K562 (cell line): Measurements from ENCODE around the gene DBX2. TPM values are rescaled to one million over a fixed set of nuclear protein-coding genes. Genes with fewer than 3 reads are reported as not detected.

Experiments
- ATAC-seq: fragments of 200-7000 bp; cut with Tn5 transposase; 3 replicates; pipeline ENCODE4 v1.9.1; 2020; ENCODE audit warnings: moderate library complexity
- BruUV-seq: library from RNA; stranded (reverse); fragments of 400-500 nt; replicated peaks from 2 replicates; lab custom pipeline; 2021; lab: Mats Ljungman, UMichigan
- CTCF ChIA-PET: fragments of 300-600 bp; formaldehyde crosslinking; extraction: SDS; loops from one replicate; lab custom pipeline; 2021; ENCODE audit warnings: low intra/inter-chr PET ratio; lab: Yijun Ruan, JAX
- POLR2A ChIA-PET: fragments of 300-600, 350-650 bp; sonication (Branson Sonifier 250); formaldehyde crosslinking; extraction: SDS; loops from one replicate; lab custom pipeline; 2021; ENCODE audit warnings: antibody characterized with exemption, inconsistent platforms; lab: Yijun Ruan, JAX
- DNase-seq, 4 experiments: peaks; one replicate each; pipeline versions ENCODE4 v3.0.0 to v3.0.0-alpha.2; 2011 to 2018; ENCODE audit warnings: low spot score in 3 of 4, mixed read lengths in 3 of 4; ENCODE audit errors: extremely low read depth in 1 of 4
- FAIRE-seq: peaks from 2 replicates; lab custom pipeline; 2011; peaks lifted over from hg19 to GRCh38; lab: Jason Lieb, UNC
- H2AFZ ChIP-seq: 2 replicates; pipeline ENCODE4 v1.6.0; 2011; ENCODE audit warnings: low read depth, low read length, control low read depth, inconsistent platforms
- H3K27ac ChIP-seq: fragments of 200-600 bp; 3 replicates; pipeline ENCODE4 v1.8.0; 2011; ENCODE audit warnings: low read depth, mild to moderate bottlenecking, control low read depth, inconsistent platforms, low read length, moderate library complexity, mixed read lengths; ENCODE audit errors: extremely low read depth
- H3K27me3 ChIP-seq, 2 experiments: fragments of 300-600 bp in 1 of 2; 2 replicates in 1 of 2; 3 replicates in 1 of 2; pipeline versions ENCODE4 v1.6.0 to v1.8.0; 2011; ENCODE audit warnings: inconsistent platforms in 2 of 2, low read length in 2 of 2, mild to moderate bottlenecking in 1 of 2, mixed read lengths in 1 of 2, moderate library complexity in 1 of 2; ENCODE audit not compliant: control insufficient read depth in 2 of 2, insufficient read depth in 2 of 2
- H3K36me3 ChIP-seq: fragments of 300-600 bp; 3 replicates; pipeline ENCODE4 v1.8.0; 2011; ENCODE audit warnings: mild to moderate bottlenecking, low read length, inconsistent platforms; ENCODE audit not compliant: control insufficient read depth, insufficient read depth
- H3K4me1 ChIP-seq, 2 experiments: fragments of 200-600 bp in 1 of 2; replicated peaks in 1 of 2; 2 replicates in 1 of 2; 3 replicates in 1 of 2; pipeline versions ENCODE4 v1.5.1 to v1.8.0; 2011; ENCODE audit warnings: inconsistent platforms in 2 of 2, low read length in 2 of 2, mild to moderate bottlenecking in 1 of 2, mixed read lengths in 1 of 2, moderate library complexity in 1 of 2; ENCODE audit not compliant: control insufficient read depth in 2 of 2, insufficient read depth in 2 of 2
- H3K4me2 ChIP-seq: 2 replicates; pipeline ENCODE4 v1.6.1; 2011; ENCODE audit warnings: low read length, control low read depth, inconsistent platforms, mixed read lengths; ENCODE audit not compliant: insufficient read depth
- H3K4me3 ChIP-seq: fragments of 200-600 bp; sonication (generic), shearing (Covaris generic); 2 replicates; pipeline ENCODE4 v1.5.1; 2016; ENCODE audit warnings: control low read depth, inconsistent platforms
- H3K79me2 ChIP-seq: fragments of 200-600 bp; 3 replicates; pipeline ENCODE4 v1.8.0; 2011; ENCODE audit warnings: low read length, inconsistent platforms; ENCODE audit not compliant: control insufficient read depth, insufficient read depth
- H3K9ac ChIP-seq, 2 experiments: 2 replicates each; pipeline versions ENCODE4 v1.6.0 to v1.6.1; 2011; ENCODE audit warnings: low read depth in 2 of 2, low read length in 2 of 2, control low read depth in 1 of 2, inconsistent platforms in 1 of 2, mild to moderate bottlenecking in 1 of 2, mixed read lengths in 1 of 2; ENCODE audit not compliant: insufficient read depth in 1 of 2
- H3K9me1 ChIP-seq: one replicate; pipeline ENCODE4 v1.6.0; 2011; ENCODE audit warnings: inconsistent platforms, mild to moderate bottlenecking, low read length, moderate library complexity; ENCODE audit not compliant: control insufficient read depth, insufficient read depth
- H3K9me3 ChIP-seq: replicated peaks from 2 replicates; pipeline ENCODE4 v1.5.1; 2011; ENCODE audit warnings: low read depth, low read length, inconsistent platforms; ENCODE audit not compliant: control insufficient read depth, insufficient read depth
- H4K20me1 ChIP-seq: replicated peaks from 2 replicates; pipeline ENCODE4 v1.6.1; 2011; ENCODE audit warnings: low read length, inconsistent platforms, mixed read lengths; ENCODE audit not compliant: control insufficient read depth, insufficient read depth
- ARNT ChIP-seq, 2 experiments: fragments of 450-650 bp; IDR thresholded peaks; 2 replicates each; pipeline ENCODE4 v1.6.1; 2016; ENCODE audit warnings: mild to moderate bottlenecking in 1 of 2
- FOXK2 ChIP-seq, 2 experiments: fragments of 450-650 bp; IDR thresholded peaks in 1 of 2; conservative IDR thresholded peaks in 1 of 2; 2 replicates each; pipeline ENCODE4 v1.6.1; 2016; ENCODE audit warnings: low read depth in 2 of 2, mild to moderate bottlenecking in 1 of 2
- HDAC6 ChIP-seq: IDR thresholded peaks from 2 replicates; pipeline ENCODE4 v1.6.1; 2012; ENCODE audit warnings: low read depth, mild to moderate bottlenecking, control low read depth, inconsistent platforms, low read length, moderate library complexity
- PHF8 ChIP-seq: fragments of 200-600 bp; sonication (generic); IDR thresholded peaks from 2 replicates; pipeline ENCODE4 v1.6.1; 2012; ENCODE audit warnings: mixed run types, mild to moderate bottlenecking, inconsistent platforms, low read length, moderate library complexity, borderline replicate concordance
- RB1 ChIP-seq: fragments of 450-650 bp; IDR thresholded peaks from 2 replicates; pipeline ENCODE4 v1.6.1; 2017; ENCODE audit warnings: low read depth, mild to moderate bottlenecking
- SAFB ChIP-seq: fragments of 200-400 bp; formaldehyde crosslinking; IDR thresholded peaks from 2 replicates; pipeline ENCODE4 v1.6.1; 2017; ENCODE audit warnings: low read depth, low read length, borderline replicate concordance
- SRSF1 ChIP-seq: fragments of 200-400 bp; formaldehyde crosslinking; IDR thresholded peaks from 2 replicates; pipeline ENCODE4 v1.6.1; 2017; ENCODE audit warnings: mild to moderate bottlenecking, low read depth, low read length, moderate library complexity
- ZNF384 ChIP-seq: IDR thresholded peaks from 2 replicates; pipeline ENCODE4 v1.6.1; 2012; ENCODE audit warnings: low read depth, low read length, improper control_type of control experiment
- WGBS: fragments of 100-300 bp; shearing (Covaris generic); methylation state at CpG from one replicate; pipeline ENCODE4 v1.1.6; 2016; ENCODE audit warnings: low coverage, mixed read lengths; ENCODE audit not compliant: insufficient coverage; ENCODE audit errors: missing lambda C conversion rate; 5-methylcytosine and 5-hydroxymethylcytosine counted together
- in situ Hi-C: fragments of 300-500 bp; cut with MboI; formaldehyde crosslinking; loops from 4 replicates; pipeline ENCODE4 v1.15.0; 2018; ENCODE audit warnings: inconsistent platforms, mixed read lengths
- intact Hi-C: fragments of 100-400 bp; cut with micrococcal nuclease; formaldehyde crosslinking; loops from 2 replicates; pipeline ENCODE4 v1.14.2; 2022
- polyA plus RNA-seq, 8 experiments: library from polyadenylated mRNA; depleted of rRNA in 4 of 8; stranded (reverse) in 5 of 8; unstranded in 3 of 8; fragments of >200 nt; fragmentation: Nextera tagmentation in 2 of 8; fragmentation: Illumina TruSeq in 1 of 8; extraction: Ambion mirVana in 2 of 8; extraction: Trizol in 1 of 8; gene quantifications; 2 replicates each; pipeline versions ENCODE4 v1.2.1 to v1.2.3, GENCODE V29; 2011 to 2014; ENCODE audit warnings: inconsistent platforms in 1 of 8, missing spikeins in 1 of 8
- total RNA-seq, 7 experiments: library from RNA; depleted of rRNA in 6 of 7; stranded (reverse); fragments of >200 nt in 6 of 7; fragmentation: Illumina TruSeq in 2 of 7; extraction: Trizol in 2 of 7; gene quantifications; 2 replicates each; pipeline versions ENCODE4 v1.2.1 to v1.2.3, GENCODE V29; 2011 to 2021; ENCODE audit warnings: low replicate concordance in 1 of 7
- TF ChIP-seq, protein P1 (sequence below): IDR thresholded peaks from 2 replicates; pipeline ENCODE4 v1.6.1; 2016; ENCODE audit warnings: missing genetic modification characterization, missing compliant biosample characterization
- TF ChIP-seq, protein P2 (sequence below): sonication (generic); formaldehyde crosslinking; IDR thresholded peaks from 2 replicates; pipeline ENCODE4 v1.8.0; 2023; ENCODE audit warnings: mild to moderate bottlenecking, missing genetic modification reagents
- TF ChIP-seq, protein P3 (sequence below): fragments of 450-650 bp; formaldehyde crosslinking; IDR thresholded peaks from 2 replicates; pipeline ENCODE4 v1.4.0; 2020; ENCODE audit warnings: mild to moderate bottlenecking

DBX2 gene
- total and polyA plus RNA-seq, 9 of the 15 experiments (the other 6 are each of a cell fraction or from before 2014, with no cell fraction given) = not detected

DNA sequence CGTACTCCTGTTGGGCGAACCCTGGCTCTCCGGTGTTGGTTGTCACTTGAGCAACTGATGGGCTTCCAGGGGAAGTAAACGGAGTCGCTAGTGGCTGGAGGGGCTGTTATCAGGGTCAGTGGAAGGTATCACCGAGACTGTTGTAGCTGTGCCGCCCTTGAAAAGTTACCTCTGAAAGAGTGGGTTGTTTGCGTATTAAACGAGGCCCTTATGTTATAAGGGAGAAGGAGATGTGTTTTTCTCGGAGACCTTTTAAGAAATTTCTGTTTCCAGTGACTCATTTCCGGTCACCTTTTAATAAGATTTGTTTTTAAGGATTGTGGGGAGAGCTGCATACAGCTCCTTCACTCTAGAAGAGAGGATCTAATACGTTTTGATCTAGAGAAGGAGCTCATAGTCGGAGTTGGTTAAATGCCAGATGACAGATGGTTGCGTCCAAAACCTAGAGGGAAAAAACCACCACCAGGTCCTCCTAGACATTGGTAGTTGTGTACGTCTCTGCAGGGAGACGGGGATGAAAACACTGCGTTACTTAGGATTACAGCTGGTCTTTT, 750 bp upstream of the DBX2 start (continued):
- no peak for TF ChIP-seq PHF8
- TF ChIP-seq SAFB = no peak
- no peak for TF ChIP-seq FOXK2 (conservative IDR thresholded peaks at IDR 0.05 in 1 of 2, IDR thresholded peaks at IDR 0.05 in 1 of 2; ENCODE audit: low read depth in 2 of 2)
- no peak for TF ChIP-seq SRSF1

DNA sequence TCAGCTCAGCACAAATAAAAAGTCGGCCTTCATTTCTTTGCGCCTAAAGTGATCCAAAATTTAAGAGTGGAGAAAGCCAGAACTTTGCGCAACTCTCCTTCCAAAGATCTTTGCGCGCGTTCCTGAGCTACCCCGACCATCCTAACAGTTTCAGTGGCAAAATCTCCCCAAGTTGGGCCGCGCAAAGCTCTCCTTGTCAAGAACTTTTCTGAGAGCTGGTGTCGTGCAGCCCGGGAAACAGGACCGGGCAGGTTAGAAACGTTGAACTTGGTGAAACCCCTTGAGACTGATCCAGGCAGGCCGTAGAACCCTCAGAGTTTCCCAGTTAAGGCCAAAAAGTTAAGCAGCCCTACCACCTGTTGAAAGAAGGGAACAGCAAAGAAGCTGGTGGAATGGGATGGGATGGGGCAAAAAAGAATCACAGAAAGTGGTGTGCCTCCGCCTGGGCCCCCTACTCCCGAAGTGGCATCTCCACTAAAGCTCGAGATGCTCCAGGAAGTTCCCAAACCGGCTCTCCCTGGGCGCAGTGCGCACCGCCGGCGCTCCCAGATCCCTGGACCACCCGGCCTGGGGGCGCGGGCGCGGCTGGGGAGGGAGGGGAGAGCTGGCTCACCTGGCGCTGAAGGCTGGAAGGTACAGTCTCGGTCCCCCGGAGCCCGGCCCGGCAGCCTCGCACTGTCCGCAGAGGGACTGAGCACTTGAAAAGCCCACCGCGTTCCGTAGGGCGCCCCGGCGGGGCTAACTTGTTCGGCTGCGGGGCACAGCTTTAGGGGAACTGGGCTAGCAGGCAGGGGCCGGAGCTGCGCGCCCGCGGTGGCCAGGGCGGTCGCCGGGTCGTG, 768 bp downstream of the DBX2 start:
- POLR2A ChIA-PET = interaction anchor here (0.8 kb wide), 1 partner anchor 11 kb away, joined by 3 read pairs; no protein-coding TSS in a partner anchor
- TF ChIP-seq, protein P1, sequence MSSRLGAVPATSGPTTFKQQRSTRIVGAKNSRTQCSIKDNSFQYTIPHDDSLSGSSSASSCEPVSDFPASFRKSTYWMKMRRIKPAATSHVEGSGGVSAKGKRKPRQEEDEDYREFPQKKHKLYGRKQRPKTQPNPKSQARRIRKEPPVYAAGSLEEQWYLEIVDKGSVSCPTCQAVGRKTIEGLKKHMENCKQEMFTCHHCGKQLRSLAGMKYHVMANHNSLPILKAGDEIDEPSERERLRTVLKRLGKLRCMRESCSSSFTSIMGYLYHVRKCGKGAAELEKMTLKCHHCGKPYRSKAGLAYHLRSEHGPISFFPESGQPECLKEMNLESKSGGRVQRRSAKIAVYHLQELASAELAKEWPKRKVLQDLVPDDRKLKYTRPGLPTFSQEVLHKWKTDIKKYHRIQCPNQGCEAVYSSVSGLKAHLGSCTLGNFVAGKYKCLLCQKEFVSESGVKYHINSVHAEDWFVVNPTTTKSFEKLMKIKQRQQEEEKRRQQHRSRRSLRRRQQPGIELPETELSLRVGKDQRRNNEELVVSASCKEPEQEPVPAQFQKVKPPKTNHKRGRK (tag) = no peak
- no peak for TF ChIP-seq ARNT (IDR thresholded peaks at IDR 0.05)
- no peak for TF ChIP-seq RB1
- TF ChIP-seq ZNF384 = no peak
- TF ChIP-seq, protein P2, sequence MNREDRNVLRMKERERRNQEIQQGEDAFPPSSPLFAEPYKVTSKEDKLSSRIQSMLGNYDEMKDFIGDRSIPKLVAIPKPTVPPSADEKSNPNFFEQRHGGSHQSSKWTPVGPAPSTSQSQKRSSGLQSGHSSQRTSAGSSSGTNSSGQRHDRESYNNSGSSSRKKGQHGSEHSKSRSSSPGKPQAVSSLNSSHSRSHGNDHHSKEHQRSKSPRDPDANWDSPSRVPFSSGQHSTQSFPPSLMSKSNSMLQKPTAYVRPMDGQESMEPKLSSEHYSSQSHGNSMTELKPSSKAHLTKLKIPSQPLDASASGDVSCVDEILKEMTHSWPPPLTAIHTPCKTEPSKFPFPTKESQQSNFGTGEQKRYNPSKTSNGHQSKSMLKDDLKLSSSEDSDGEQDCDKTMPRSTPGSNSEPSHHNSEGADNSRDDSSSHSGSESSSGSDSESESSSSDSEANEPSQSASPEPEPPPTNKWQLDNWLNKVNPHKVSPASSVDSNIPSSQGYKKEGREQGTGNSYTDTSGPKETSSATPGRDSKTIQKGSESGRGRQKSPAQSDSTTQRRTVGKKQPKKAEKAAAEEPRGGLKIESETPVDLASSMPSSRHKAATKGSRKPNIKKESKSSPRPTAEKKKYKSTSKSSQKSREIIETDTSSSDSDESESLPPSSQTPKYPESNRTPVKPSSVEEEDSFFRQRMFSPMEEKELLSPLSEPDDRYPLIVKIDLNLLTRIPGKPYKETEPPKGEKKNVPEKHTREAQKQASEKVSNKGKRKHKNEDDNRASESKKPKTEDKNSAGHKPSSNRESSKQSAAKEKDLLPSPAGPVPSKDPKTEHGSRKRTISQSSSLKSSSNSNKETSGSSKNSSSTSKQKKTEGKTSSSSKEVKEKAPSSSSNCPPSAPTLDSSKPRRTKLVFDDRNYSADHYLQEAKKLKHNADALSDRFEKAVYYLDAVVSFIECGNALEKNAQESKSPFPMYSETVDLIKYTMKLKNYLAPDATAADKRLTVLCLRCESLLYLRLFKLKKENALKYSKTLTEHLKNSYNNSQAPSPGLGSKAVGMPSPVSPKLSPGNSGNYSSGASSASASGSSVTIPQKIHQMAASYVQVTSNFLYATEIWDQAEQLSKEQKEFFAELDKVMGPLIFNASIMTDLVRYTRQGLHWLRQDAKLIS (CRISPR knock-in tag) = no peak
- no peak for TF ChIP-seq HDAC6
- TF ChIP-seq, protein P3, sequence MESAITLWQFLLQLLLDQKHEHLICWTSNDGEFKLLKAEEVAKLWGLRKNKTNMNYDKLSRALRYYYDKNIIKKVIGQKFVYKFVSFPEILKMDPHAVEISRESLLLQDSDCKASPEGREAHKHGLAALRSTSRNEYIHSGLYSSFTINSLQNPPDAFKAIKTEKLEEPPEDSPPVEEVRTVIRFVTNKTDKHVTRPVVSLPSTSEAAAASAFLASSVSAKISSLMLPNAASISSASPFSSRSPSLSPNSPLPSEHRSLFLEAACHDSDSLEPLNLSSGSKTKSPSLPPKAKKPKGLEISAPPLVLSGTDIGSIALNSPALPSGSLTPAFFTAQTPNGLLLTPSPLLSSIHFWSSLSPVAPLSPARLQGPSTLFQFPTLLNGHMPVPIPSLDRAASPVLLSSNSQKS (CRISPR knock-in tag) = no peak

More for the DNA sequence above, 768 bp downstream of the DBX2 start:
- no peaks in the 10 kb centered on the region for H4K20me1 ChIP-seq
- no peak overlapping the region for H3K27ac ChIP-seq
- ATAC-seq (no peak), DNase-seq (no peak), FAIRE-seq (no peak)
- WGBS = 1% methylated on average over 44 of the region's 52 CpGs
- H3K4me1 ChIP-seq = peaks cover 0 to 9% of the 10 kb centered on the region in 2 experiments; a peak in 1 of 5 replicates
- no peak overlapping the region for H3K4me2 ChIP-seq
- in situ Hi-C loops (no loop called here), intact Hi-C loops (no loop called here)
- H2AFZ ChIP-seq = no peak overlapping the region
- H3K36me3 ChIP-seq = no peaks in the 10 kb centered on the region
- BruUV-seq = no TSS peak
- H3K9me1 ChIP-seq = no peaks in the 10 kb centered on the region
- H3K27me3 ChIP-seq = peaks cover 3 to 17% of the 10 kb centered on the region in 2 experiments; a peak in 3 of 5 replicates
- no peaks in the 10 kb centered on the region for H3K9me3 ChIP-seq
- H3K4me3 ChIP-seq = no peak overlapping the region
- CTCF ChIA-PET = no interaction called here
- no peak overlapping the region for H3K9ac ChIP-seq
- H3K79me2 ChIP-seq = no peaks in the 10 kb centered on the region
